GM20000 (cell line): ENCODE measurements around the gene CACNA1B.

Experiments
- DNase-seq: peaks from one replicate; pipeline ENCODE4 v3.0.0; 2012; ENCODE audit warnings: low spot score
- TF ChIP-seq, protein P1 (sequence below): IDR thresholded peaks from 2 replicates; pipeline ENCODE4 v1.5.1; 2012; ENCODE audit warnings: mild to moderate bottlenecking, control low read depth; ENCODE audit errors: extremely low read depth, missing control alignments

CACNA1B gene

DNA sequence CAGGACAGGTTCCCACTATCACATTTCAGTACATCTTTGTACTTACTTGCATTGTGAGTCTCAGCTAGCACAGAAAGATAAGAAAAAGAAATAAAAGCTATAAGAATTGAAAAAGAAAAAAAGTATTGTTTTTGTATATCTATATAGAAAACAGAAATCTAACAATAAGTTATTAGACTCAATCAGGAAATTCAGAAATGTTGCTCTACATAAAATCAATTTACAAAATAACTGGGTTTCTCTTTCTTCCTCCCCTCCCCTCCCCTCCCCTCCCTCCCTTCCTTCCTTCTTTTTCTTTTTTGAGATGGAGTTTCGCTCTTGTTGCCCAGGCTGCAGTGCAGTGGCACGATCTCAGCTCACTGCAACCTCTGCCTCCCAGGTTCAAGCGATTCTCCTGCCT lies 7.2 kb upstream of the CACNA1B start:
- TF ChIP-seq, protein P1, sequence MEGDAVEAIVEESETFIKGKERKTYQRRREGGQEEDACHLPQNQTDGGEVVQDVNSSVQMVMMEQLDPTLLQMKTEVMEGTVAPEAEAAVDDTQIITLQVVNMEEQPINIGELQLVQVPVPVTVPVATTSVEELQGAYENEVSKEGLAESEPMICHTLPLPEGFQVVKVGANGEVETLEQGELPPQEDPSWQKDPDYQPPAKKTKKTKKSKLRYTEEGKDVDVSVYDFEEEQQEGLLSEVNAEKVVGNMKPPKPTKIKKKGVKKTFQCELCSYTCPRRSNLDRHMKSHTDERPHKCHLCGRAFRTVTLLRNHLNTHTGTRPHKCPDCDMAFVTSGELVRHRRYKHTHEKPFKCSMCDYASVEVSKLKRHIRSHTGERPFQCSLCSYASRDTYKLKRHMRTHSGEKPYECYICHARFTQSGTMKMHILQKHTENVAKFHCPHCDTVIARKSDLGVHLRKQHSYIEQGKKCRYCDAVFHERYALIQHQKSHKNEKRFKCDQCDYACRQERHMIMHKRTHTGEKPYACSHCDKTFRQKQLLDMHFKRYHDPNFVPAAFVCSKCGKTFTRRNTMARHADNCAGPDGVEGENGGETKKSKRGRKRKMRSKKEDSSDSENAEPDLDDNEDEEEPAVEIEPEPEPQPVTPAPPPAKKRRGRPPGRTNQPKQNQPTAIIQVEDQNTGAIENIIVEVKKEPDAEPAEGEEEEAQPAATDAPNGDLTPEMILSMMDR, result no peak
- DNase-seq, result no peak

DNA sequence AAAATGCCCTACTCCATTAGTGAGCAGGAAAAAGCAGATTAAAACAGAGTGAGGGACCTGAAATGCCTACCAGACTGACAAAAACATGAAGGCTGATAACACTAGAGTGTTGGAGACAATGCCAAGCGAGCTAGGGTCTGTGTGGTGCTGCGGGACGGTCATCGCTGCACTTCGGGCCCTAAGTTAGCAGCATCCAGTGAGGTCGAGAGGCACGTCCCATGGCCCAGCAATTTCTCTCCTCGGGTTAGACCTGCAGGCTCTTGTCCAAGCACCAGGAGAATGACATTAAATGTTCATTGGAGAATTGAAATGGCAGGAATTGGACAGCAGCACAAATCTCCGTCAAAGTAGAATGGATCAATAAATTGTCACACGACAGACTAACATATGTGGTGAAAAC lies 5.3 kb upstream of the CACNA1B start:
- DNase-seq, result no peak
- TF ChIP-seq, protein P1, result no peak

DNA sequence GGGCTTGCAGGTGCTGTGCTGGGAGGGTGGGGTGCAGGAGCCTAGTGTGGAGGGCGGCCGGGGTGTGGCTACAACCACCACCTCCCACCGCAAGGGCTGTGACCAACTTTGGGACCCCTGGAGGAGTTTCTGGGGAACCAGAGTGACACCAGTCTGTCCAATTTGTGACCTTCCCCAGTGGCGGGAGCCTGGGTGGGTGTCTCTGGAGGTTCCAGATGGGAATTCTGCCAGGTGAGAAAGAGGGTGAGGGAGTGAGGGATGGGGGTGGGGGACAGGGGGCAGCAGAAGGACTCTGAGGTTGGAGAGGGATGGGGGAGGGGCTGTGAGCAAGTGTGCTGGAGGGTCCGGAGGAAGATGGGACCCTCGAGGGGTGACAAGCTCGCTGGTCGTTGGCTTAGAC lies 4.2 kb upstream of the CACNA1B start:
- TF ChIP-seq, protein P1, result no peak
- no peak for DNase-seq

DNA sequence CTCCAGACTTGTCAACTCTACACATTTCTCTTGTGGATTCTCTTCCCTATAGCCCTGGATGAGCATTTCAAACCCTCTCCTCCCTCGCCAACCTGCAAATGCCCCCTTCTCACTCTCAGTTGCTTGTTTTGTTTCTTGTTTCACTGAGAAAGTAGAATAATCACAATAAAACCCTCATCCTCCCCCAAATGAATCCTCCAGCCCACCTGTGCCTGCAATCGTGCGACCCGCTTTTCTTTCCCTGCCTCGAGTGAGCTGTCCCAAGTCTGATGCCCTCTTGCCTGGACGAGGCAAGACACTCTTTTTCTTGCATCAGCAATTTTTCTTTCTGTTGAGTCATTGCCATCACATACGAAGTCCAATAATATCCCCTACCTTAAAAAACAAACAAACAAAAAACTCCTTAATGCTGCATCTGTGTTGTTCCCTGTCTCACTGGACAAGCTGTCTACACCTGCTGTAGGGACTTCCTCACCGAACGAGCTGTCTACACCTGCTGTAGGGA lies 3.7 kb upstream of the CACNA1B start:
- DNase-seq, result no peak
- TF ChIP-seq, protein P1, result no peak

DNA sequence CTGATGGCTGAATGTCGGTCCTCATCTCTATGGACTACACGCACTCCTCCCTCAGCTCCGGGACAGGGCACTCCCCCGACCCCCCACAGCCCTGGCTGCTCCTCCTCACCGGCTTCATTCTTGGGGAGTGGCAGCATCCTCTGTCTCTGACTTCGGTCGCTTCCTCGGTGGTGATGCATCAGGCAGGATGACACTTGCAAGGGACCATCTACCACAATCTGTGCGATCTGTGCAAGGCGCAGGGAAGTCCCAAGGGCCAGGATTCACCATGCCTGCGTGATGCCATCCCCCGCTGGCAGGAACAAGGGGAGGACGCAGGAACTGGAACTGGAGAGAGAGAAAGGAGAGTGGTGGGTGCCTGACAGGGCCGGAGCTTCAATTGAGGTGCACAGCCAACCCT lies 2.2 kb upstream of the CACNA1B start:
- no peak for DNase-seq
- TF ChIP-seq, protein P1, result no peak

DNA sequence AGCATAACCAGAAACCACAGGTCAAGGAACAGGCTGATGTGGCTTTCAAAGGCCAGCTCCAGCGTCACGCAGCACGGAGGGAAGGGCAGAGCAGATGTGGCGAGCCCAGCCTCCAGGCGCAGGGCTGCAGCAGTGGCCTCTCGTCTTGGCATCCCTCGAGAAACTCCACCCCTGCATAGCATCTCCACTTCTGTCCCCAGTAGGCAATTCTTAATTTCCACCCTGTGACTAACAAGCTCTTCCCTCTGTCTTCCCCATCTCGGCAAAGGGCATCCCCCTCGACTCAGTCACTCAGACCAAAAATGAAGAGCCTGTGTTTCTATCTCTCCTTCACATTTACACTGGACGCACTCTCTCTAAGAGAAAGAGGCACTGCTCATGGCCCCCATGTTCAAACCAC lies 1.7 kb upstream of the CACNA1B start:
- peak; percentile 10 for DNase-seq
- TF ChIP-seq, protein P1, result no peak

DNA sequence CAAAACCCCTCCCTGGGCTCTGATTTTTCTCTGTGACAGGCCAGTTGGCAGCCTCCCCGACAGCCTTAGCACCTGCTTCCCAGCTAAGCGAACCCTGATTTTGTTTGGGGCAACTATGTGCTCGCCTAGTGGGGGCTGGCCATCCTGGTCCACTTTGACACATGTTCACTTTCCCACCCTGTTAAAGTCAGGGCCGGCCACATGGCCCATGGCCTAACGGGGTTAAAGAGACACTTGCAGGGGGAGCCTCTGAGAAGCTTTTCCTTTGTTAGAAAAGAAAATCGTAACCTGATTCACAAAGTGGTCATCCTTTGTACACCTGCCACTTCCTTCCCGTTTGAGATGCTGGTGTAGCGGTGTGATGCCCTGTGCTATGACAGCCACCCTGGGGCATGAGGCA lies 1.3 kb upstream of the CACNA1B start:
- TF ChIP-seq, protein P1, result no peak
- no peak for DNase-seq
